ENCODE results near the gene ZNF334.

ZNF334 gene

DNA sequence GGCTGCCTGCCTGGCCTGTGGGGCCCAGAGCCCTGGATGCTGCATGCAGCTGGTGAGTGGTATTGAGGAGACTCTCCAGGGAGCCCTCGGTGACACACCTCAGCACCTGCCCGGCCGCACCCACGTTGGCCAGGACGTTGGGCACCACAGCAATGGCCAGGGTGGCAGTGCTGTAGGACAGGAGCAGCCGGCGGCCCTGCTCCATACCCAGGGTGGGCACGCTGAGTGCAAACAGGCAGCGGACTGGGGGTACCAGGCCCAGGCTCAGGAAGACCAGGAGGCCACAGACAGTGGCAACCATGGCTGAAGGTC lies 32.4 kb upstream of the ZNF334 start:
- no peak for DNase-seq (ENCODE audit: low read depth, low spot score)

DNA sequence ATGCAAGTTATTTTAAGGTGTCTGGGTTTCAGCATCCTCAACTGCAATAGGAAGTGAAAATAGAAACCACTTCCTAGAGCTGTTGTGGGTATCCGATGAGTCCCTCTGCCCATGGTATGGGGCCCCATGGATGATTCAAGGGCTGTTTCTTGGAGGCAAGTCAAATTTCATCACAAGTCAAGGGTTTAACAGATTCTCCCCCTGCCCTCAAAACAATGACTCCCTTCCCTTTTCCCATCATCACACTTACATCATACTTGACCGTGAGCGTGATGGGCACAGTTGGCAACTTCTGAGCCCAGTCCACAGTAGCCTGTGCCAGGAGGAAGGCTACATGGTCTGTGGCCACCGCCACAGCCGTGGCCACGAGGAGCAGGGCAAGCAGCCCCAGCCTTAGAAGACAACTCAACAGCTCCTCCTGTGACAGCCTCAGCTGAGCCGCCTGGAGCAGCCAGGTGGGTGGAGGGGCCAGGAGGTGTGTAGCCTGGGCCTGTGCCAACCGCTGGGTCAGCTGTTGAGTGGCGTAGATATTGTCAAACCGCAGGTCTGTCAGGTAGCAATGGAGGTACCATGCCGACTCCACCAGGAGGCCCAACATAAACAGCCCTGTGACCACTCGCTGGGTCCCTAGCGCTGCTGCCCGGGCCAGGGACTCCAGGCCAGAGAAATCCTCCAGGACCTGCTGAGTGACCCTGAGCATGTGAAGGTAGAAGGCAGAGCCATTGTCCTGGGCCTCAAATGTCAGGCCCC lies 31.9 kb upstream of the ZNF334 start:
- DNase-seq (ENCODE audit: low read depth, low spot score), result no peak

GRCh38 chr20:46544576-46544975 lies 31.2 kb upstream of the ZNF334 start:
- DNase-seq (ENCODE audit: low read depth, low spot score), result no peak

GRCh38 chr20:46543959-46544358 lies 30.6 kb upstream of the ZNF334 start:
- DNase-seq (ENCODE audit: low read depth, low spot score), result no peak

- no peak for DNase-seq (ENCODE audit: low read depth, low spot score)
These were observed 29.7 kb upstream of the ZNF334 start for GRCh38 chr20:46543033-46543432.

- DNase-seq (ENCODE audit: low read depth, low spot score), result no peak
These were observed 28.0 kb upstream of the ZNF334 start for GRCh38 chr20:46541229-46541935.

DNA sequence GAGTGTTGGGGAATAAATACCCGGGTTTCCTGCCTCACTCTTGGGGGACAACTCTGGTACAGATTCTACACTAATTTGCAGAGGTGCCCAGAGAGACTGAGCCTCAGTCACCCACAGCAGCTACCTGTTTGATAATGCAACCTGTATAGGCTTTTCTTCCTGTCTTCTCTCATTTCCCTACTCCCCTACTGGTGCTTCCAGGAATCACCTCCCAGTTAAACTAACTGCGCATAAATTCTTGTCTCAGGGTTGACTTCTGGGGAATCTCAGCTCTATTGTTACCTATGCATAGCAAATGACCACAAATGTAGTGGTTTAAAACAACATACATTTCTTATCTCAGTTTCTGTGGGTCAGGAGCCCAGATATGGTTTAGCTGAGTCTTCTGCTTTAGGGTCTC lies 25.8 kb upstream of the ZNF334 start:
- no peak for DNase-seq (ENCODE audit: low read depth, low spot score)

DNA sequence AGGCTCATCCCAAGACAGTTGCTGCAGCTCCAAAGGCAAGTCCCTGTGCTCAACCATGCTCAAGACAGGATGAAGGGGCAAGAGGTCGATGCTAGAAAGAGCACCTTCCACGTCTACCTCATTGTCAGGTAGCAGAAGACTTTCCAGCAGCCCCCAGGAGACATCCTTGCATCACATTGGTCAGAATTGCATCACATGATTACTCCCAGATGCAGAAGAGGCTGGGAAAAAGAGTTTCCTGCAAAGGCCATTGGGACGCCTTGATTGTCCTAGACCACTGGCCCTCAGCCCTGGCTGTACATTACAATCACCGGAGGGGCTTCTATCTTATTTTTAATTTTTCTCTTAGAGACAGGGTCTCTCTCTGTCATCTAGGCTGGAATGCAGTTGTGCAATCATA lies 17.3 kb upstream of the ZNF334 start:
- DNase-seq (ENCODE audit: low read depth, low spot score), result no peak

- DNase-seq (ENCODE audit: low read depth, low spot score), result no peak
These were observed 10.5 kb upstream of the ZNF334 start for GRCh38 chr20:46523696-46524328.

GRCh38 chr20:46523108-46523507 lies 9.7 kb upstream of the ZNF334 start:
- no peak for DNase-seq (ENCODE audit: low read depth, low spot score)

DNA sequence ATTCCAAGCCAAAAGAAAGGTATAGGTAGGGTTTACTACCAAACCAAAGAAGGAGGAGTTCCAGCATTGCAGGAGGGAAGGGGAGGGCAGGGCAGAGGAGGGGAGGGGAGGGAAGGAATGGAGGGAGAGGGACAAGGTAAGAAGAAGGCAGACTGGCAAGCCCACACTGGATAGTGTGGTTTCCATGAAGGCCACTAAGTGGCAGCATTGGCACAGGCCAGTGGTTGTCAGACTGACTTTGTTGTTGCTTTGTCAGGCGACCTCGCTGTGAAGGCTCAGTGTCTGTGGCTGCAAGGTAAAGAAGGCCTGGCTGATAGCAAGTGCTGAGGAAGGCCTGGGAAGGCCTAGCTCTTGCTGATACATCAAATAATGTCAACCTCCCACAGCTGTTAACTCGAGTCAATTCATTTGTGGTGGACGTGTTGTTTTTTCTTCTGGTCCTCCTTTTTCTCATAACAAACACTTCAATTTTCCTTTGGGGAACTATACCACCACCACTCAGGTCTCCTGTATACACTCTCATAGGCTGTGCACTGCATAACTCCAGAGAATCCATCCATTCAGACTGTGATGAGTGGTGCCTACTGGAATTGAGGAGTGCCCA lies 7.7 kb upstream of the ZNF334 start:
- peak; percentile 29 for DNase-seq (ENCODE audit: low read depth, low spot score)

DNA sequence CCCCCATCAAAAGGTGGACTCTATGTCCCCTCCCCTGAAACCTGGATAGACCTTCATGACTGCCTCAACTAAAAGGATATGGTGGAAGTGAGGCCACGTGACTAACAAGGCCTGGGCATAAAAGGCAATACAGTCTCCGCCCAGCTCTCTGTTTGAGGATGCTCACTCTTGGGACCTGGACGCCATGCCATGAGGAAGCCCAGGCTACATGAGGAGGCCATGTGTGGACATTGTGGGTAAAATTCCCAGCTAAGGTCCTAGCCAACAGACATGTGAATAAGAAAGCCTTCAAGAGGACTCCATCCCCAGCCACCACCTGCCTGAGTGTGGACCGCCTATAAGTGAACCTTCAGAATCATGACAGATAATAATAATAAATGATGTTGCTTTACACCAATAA lies 7.2 kb upstream of the ZNF334 start:
- no peak for DNase-seq (ENCODE audit: low read depth, low spot score)

DNA sequence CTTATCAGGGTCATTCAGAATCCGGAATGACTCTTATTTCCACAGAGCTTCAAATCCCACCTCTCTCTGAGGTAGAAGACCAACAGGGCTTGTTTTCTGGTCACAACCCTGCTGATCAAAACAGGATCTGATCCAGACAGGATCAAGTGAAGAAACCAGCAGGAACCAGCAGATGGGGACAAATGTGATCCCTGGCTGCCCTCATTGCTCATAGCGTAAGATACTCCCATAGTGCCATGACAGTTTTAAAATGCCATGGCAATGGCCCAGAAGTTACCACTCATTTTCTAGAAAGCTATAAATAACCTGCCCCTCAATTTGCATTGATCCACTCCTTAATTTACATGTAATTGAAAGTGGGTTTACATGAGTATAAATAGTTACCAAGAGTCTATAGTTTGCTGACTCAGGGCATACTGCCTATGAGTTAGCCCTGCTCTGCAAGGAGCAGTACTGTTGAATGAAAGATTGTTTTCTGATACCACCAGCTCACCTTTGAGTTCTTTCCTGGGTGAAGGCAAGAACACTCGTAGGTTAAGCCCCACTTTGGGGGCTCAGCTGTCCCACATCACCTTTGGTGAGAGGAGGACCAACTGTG lies 6.2 kb upstream of the ZNF334 start:
- no peak for DNase-seq (ENCODE audit: low read depth, low spot score)

DNA sequence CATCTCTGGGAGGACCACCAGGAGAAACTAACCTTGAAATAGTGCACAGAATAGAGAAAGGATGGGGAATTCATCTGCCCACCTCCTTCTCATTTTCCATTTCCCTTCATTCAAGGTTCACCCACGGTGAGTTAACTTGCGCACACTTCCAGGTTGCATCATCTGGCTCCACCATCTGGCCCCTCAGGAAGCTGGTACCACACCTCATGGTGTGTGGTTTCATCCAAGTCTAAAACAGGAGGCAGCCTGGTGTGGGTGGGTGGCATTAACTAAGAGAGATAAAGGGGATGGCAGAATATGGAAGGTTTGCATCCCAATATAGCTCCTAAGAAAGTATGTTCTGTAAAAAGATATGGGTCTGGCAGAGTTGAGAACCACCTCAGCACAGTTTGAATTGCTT lies 3.8 kb downstream of the ZNF334 start:
- no peak for DNase-seq (ENCODE audit: low read depth, low spot score)

GRCh38 chr20:46507760-46508407 lies 5.5 kb downstream of the ZNF334 start:
- no peak for DNase-seq (ENCODE audit: low read depth, low spot score)

DNA sequence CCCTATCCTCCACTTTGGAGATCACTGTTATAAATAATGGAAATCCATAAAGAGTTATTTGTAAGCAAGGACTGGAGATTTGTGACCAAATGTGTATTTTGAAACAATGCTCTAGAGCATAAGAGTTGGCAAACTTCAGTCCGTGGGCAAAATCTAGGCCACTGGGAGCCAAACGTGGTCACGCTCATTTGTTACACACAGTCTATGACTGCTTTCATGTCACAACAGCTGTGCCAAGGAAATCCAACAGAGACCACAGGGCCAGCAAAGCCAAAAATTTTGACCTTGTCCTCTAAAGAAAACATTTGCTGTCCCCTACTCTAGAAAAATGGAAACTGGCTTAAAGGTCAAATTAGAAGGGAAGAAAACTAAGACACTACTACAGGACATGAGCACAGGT lies 7.9 kb downstream of the ZNF334 start:
- no peak for DNase-seq (ENCODE audit: low read depth, low spot score)

DNA sequence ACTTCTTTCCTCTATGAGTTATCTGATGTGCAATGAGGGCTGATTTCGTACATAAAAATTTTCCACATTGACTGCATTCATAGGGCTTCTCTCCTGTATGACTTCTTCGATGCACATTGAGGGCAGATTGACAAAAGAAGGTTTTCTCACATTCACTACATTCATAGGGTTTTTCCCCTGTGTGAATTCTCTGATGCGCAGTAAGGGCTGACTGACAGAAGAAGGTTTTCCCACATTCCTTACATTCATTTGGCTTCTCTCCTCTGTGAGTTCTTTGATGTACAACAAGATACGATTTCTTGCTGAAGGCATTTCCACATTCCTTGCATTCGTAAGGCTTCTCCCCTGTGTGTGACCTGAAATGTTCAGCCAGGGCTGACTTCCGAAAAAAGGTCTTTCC lies 11.4 kb downstream of the ZNF334 start:
- no peak for DNase-seq (ENCODE audit: low read depth, low spot score)

DNA sequence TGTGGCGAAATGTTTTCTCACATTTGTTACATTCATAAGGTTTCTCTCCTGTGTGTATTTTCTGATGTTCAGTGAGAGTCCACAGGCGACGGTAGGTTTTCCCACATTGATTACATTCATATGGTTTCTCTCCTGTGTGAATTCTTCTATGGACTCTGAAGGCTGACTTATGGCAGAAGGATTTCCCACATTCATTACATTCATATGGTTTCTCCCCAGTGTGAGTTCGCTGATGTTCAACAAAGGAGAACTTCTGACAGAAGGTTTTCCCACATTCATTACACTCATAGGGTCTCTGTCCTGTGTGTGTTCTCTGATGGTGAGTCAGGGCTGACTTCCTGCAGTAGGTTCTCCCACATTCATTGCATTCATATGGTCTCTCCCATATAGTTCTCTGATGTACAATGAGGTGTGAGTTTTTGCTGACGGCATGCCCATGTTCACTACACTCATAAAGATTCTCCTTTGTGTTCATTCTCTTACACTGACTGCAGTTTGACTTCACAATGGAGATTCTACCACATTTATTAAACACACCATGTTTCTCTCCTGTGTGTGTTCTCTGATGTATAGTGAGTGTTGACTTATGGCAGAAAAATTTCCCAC lies 11.9 kb downstream of the ZNF334 start:
- DNase-seq (ENCODE audit: low read depth, low spot score), result no peak

DNA sequence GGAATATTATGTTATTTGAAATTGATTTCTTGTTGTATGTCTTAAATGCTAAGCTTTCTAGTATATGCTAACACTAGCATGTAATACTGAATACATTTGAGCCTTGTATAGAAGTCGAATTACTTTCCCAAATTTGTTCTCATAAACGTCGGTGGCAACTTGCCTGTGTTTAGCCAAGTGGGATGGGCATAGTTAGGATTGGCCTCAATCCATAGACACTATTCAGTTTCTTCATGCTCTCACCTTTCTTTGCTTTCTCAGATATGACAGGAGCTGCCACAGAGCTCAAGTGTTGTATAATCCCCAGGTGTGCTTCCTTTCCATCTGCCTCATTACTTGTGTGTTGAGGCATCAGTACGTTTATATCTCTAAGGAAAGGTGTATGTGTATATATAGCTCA lies 19.3 kb downstream of the ZNF334 start:
- no peak for DNase-seq (ENCODE audit: low read depth, low spot score)

DNA sequence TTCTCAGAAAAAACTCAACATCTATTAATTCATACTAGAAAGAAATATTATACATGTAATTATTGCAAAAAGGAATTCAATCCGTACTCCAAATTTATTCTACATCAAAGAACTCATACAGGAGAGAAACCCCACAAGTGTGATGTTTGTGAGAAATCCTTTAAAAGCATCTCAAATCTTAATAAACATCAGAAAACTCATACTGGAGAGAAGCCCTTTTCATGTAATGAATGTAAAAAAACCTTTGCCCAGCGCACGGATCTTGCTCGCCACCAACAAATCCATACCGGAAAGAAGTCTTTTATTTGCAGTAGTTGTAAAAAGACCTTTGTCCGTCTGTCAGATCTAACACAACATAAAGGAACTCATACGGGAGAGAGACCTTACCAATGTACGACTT lies 22.0 kb downstream of the ZNF334 start:
- DNase-seq (ENCODE audit: low read depth, low spot score), result no peak

DNA sequence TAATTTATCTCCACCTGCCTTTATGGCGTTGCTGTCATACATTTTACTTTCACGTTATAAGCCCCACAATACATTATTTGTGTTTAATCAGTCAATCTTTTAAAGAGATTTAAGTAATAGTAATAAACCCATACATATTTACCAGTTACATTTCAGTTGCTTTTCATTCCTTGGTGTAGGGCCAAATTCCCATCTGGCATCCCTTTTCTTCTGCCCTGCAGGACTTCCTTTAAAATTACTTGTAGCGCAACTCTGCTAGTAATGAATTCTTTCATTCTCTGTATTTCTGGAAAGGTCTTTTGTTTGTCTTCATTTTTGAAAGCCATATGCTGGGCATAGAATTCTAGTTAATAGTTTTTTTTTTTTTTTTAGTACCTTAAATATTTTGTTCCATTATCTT lies 24.9 kb downstream of the ZNF334 start:
- DNase-seq (ENCODE audit: low read depth, low spot score), result no peak

All from smooth muscle cell of the brain vasculature (primary cell).